Posterior vena cava (tissue), 2 donors: ENCODE data around the gene HDAC4. TPM values are rescaled to one million over a fixed set of nuclear protein-coding genes. Genes with fewer than 3 reads are reported as not detected.
A peak's percentile ranks its signal among the peaks of the same experiment; 100 is the strongest.

ENCODE experiments used
- DNase-seq: peaks from one replicate; pipeline ENCODE4 v3.0.0-alpha.2; 2020; ENCODE audit warnings: low spot score
- intact Hi-C, 2 donors: fragments of 100-400 bp; cut with DNase I; formaldehyde crosslinking; loops; one replicate each; pipeline versions ENCODE4 v1.14.1 to v1.14.2; 2022 to 2023
- total RNA-seq, 2 donors: library from RNA; stranded (reverse); fragmentation: NEBNext Ultra II Directional; extraction: Animal tissue kit (Norgen Biotek cat#: 25700); gene quantifications; one replicate each; pipeline ENCODE4 v1.2.1, GENCODE V29; 2021
- donor health status: DM: yes; HTN: yes; CAD: no.
- donor health status: DM: yes; HTN: yes; CAD: no.

HDAC4 gene
- total RNA-seq, 2 donors from 2014 or later, result 47.6 to 66.9 TPM

- intact Hi-C loops, result loop anchor here in 1 of 2 donors (10.0 kb wide), 1 partner anchor 260 kb away; no protein-coding TSS in a partner anchor
- peak; percentile 62 for DNase-seq
Measured at GRCh38 chr2:239034561-239035341, 366.1 kb downstream of the HDAC4 start.

- intact Hi-C loops, result loop anchor here in 1 of 2 donors (10.0 kb wide), 1 partner anchor 261 kb away; no protein-coding TSS in a partner anchor
- DNase-seq, result peak; percentile 72
Measured at GRCh38 chr2:239033801-239034560, 366.8 kb downstream of the HDAC4 start.

- peak; percentile 53 for DNase-seq
Measured at GRCh38 chr2:239029958-239030357, 370.9 kb downstream of the HDAC4 start.

GRCh38 chr2:239028253-239028619 lies 372.6 kb downstream of the HDAC4 start:
- intact Hi-C loops, result no loop called here
- peak; percentile 72 for DNase-seq

More at GRCh38 chr2:239029958-239030357, 370.9 kb downstream of the HDAC4 start:
- intact Hi-C loops, result loop anchor here in 1 of 2 donors (10.0 kb wide), 1 partner anchor 265 kb away; no protein-coding TSS in a partner anchor

GRCh38 chr2:239027391-239028252 lies 373.2 kb downstream of the HDAC4 start:
- intact Hi-C loops, result no loop called here
- DNase-seq, result peak; percentile 80

GRCh38 chr2:239026711-239027361 lies 374.0 kb downstream of the HDAC4 start:
- intact Hi-C loops, result no loop called here
- peak; percentile 51 for DNase-seq

- peak; percentile 26 for DNase-seq
Measured at GRCh38 chr2:239025951-239026461, 374.8 kb downstream of the HDAC4 start.

GRCh38 chr2:239025096-239025801 lies 375.6 kb downstream of the HDAC4 start:
- peak; percentile 72 for DNase-seq
- intact Hi-C loops, result no loop called here

More at GRCh38 chr2:239025951-239026461, 374.8 kb downstream of the HDAC4 start:
- intact Hi-C loops, result no loop called here

GRCh38 chr2:239024226-239024625 lies 376.6 kb downstream of the HDAC4 start:
- intact Hi-C loops, result loop anchor here in 1 of 2 donors (1.0 kb wide), 1 partner anchor 19 kb away; no protein-coding TSS in a partner anchor
- peak; percentile 45 for DNase-seq

GRCh38 chr2:239022437-239023260 lies 378.2 kb downstream of the HDAC4 start:
- peak; percentile 45 for DNase-seq
- intact Hi-C loops, result no loop called here

- peak; percentile 50 for DNase-seq
- intact Hi-C loops, result no loop called here
Measured at GRCh38 chr2:239021651-239022436, 379.0 kb downstream of the HDAC4 start.

GRCh38 chr2:239021224-239021623 lies 379.6 kb downstream of the HDAC4 start:
- intact Hi-C loops, result no loop called here
- DNase-seq, result peak; percentile 10

- intact Hi-C loops, result no loop called here
- DNase-seq, result peak; percentile 68
Measured at GRCh38 chr2:239020541-239021041, 380.2 kb downstream of the HDAC4 start.

- intact Hi-C loops, result no loop called here
- DNase-seq, result peak; percentile 67
Measured at GRCh38 chr2:239019183-239019581, 381.6 kb downstream of the HDAC4 start.

- DNase-seq, result peak; percentile 31
- intact Hi-C loops, result no loop called here
Measured at GRCh38 chr2:239018271-239019182, 382.3 kb downstream of the HDAC4 start.
